ENCODE data around the gene SLC5A12. TPM values are rescaled to one million over a fixed set of nuclear protein-coding genes. Genes with fewer than 3 reads are reported as not detected.

The SLC5A12 gene
- total and polyA plus RNA-seq, 8 donors: 0.24 TPM; not detected in 7

DNA sequence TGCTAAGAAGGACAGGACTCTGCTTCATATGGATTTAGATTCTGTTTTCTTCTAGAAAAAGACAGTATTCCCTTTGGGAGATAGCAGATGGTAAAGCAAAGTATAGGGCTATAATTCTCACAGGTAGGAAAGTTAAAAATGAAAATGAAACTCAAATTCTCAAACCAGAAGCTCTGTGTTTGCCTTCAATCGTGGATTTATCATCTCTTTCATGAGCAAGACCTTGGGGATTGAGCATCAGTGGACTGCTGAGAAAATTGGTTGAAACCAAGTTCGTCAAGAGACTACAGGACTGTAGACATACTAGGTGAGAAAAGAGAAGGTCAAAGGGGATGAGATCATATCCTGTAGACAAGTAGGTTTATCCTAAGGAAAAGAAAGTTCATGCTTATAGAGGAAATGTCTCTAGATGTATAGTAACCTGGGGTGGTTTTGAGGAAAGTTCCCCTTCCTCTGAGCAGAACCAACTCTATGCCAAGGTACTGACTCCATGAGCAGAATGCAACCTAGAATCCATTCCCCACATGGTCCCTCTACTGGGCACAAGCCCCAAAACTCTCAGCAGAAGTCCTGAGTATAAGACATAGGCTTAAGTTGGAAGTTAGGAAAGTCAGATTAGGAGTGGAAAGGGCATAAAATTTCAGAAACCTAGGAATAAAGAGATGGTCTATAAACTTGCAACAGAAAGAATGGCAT lies 46.5 kb downstream of the SLC5A12 start:
- Histone ChIP-seq H3K4me1 (no peaks in the 10 kb centered on the region), H3K27ac (no peak overlapping the region), H3K27me3 (no peaks in the 10 kb centered on the region), H3K36me3 (no peaks in the 10 kb centered on the region), H3K9me3 (no peaks in the 10 kb centered on the region), H3K4me3 (no peak overlapping the region)
- TF ChIP-seq, protein P1, sequence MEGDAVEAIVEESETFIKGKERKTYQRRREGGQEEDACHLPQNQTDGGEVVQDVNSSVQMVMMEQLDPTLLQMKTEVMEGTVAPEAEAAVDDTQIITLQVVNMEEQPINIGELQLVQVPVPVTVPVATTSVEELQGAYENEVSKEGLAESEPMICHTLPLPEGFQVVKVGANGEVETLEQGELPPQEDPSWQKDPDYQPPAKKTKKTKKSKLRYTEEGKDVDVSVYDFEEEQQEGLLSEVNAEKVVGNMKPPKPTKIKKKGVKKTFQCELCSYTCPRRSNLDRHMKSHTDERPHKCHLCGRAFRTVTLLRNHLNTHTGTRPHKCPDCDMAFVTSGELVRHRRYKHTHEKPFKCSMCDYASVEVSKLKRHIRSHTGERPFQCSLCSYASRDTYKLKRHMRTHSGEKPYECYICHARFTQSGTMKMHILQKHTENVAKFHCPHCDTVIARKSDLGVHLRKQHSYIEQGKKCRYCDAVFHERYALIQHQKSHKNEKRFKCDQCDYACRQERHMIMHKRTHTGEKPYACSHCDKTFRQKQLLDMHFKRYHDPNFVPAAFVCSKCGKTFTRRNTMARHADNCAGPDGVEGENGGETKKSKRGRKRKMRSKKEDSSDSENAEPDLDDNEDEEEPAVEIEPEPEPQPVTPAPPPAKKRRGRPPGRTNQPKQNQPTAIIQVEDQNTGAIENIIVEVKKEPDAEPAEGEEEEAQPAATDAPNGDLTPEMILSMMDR (IDR thresholded peaks at IDR 0.05): no peak
- WGBS, 2 donors: 29 to 33% methylated on average over 2 of the region's 2 CpGs
- DNase-seq (no peak), ATAC-seq (no peak), FAIRE-seq (no peak)
- intact Hi-C loops (cut with DNase I): no loop called here

- FAIRE-seq (no peak), DNase-seq (no peak), ATAC-seq (no peak)
- peaks cover 0 to 4% (median 0%) of the 10 kb centered on the region in 4 donors for H3K27me3 ChIP-seq
- no peaks in the 10 kb centered on the region for H3K36me3 ChIP-seq
- no peaks in the 10 kb centered on the region for H3K4me1 ChIP-seq
- H3K4me3 ChIP-seq: no peak overlapping the region
- TF ChIP-seq, protein P1 (IDR thresholded peaks at IDR 0.05): no peak
- WGBS, 2 donors: 38 to 46% methylated on average over 1 of the region's 1 CpG
- H3K27ac ChIP-seq: no peak overlapping the region
- H3K9me3 ChIP-seq: no peaks in the 10 kb centered on the region
- intact Hi-C loops (cut with DNase I): no loop called here
Measured at GRCh38 chr11:26665946-26666345, 55.9 kb downstream of the SLC5A12 start.

DNA sequence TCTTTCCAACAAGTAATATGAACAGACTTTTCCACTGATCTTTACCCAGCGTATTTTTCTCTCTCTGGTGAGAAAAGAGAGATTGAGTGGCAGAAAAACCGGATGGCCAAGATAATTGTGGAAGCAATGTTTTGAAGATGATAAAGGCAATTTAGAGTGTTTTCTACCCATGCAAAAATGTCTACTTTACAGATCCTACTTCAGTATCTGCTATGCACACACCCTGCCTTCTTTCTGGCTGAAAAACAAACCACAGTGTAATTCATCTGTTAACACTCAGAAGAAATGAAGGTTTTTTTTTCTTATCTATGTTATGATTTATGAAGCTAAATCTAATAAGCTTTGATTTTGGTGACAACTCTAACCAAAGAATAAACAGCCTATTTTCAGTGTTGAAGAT lies 56.8 kb downstream of the SLC5A12 start:
- 53 to 55% methylated on average over 2 of the region's 2 CpGs for WGBS, 2 donors
- H3K4me3 ChIP-seq: no peak overlapping the region
- no peaks in the 10 kb centered on the region for H3K9me3 ChIP-seq
- no peak overlapping the region for H3K27ac ChIP-seq
- H3K36me3 ChIP-seq: no peaks in the 10 kb centered on the region
- TF ChIP-seq, protein P1 (IDR thresholded peaks at IDR 0.05): no peak
- ATAC-seq (no peak), FAIRE-seq (no peak), DNase-seq (no peak)
- H3K27me3 ChIP-seq: peaks cover 0 to 4% (median 0%) of the 10 kb centered on the region in 4 donors
- no peaks in the 10 kb centered on the region for H3K4me1 ChIP-seq
- intact Hi-C loops (cut with DNase I): no loop called here

- intact Hi-C loops (cut with DNase I): no loop called here
- FAIRE-seq (no peak), ATAC-seq (no peak), DNase-seq (no peak)
- TF ChIP-seq, protein P1 (IDR thresholded peaks at IDR 0.05): no peak
- H3K4me3 ChIP-seq: no peak overlapping the region
- 50 to 52% methylated on average over 1 of the region's 1 CpG for WGBS, 2 donors
- H3K27me3 ChIP-seq: peaks cover 0 to 4% (median 0%) of the 10 kb centered on the region in 4 donors
- no peaks in the 10 kb centered on the region for H3K36me3 ChIP-seq
- no peak overlapping the region for H3K27ac ChIP-seq
- H3K4me1 ChIP-seq: no peaks in the 10 kb centered on the region
- H3K9me3 ChIP-seq: no peaks in the 10 kb centered on the region
Measured at GRCh38 chr11:26662916-26663315, 58.9 kb downstream of the SLC5A12 start.

DNA sequence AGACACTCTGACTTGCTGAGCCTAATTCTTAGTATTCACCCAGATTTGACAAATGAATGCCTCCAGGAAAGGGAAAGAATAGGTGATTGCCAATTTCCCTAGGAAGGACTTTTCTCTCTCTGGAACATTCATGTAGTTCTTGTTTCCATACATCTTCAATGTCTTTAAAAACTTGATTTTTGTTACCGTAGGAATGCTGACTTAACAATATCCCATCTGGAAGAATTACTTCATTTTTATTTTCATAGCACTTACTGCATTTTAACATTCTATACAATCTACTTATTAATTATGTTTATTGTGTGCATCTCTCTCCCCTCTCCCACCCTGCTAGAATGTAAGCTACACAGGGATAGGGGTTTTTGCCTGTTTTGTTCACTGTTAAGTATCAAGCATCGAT lies 66.6 kb downstream of the SLC5A12 start:
- no peaks in the 10 kb centered on the region for H3K9me3 ChIP-seq
- FAIRE-seq: no peak
- H3K4me1 ChIP-seq: no peaks in the 10 kb centered on the region
- H3K4me3 ChIP-seq: no peak overlapping the region
- no peak for ATAC-seq
- H3K27me3 ChIP-seq: peaks cover 0 to 11% (median 2%) of the 10 kb centered on the region in 4 donors
- DNase-seq: no peak
- H3K36me3 ChIP-seq: no peaks in the 10 kb centered on the region
- TF ChIP-seq, protein P1 (IDR thresholded peaks at IDR 0.05): no peak
- no peak overlapping the region for H3K27ac ChIP-seq
- intact Hi-C loops (cut with DNase I): loop anchor here in 1 of 3 donors (10.0 kb wide), 1 partner anchor 350 kb away; no protein-coding TSS in a partner anchor
- 82 to 87% methylated on average over 2 of the region's 2 CpGs for WGBS, 2 donors

Measured in pancreas (tissue), 10 donors.